Activated CD8-positive, alpha-beta memory T cell treated with anti-CD3 and anti-CD28 coated beads, Interleukin-2, amount 50 U/mL, for 48 hours (primary cell): Measurements from ENCODE around the gene SLC9A5.

Experiments used
- DNase-seq: peaks from one replicate; pipeline ENCODE4 v3.0.0-alpha.2; 2020

Gene SLC9A5

DNA sequence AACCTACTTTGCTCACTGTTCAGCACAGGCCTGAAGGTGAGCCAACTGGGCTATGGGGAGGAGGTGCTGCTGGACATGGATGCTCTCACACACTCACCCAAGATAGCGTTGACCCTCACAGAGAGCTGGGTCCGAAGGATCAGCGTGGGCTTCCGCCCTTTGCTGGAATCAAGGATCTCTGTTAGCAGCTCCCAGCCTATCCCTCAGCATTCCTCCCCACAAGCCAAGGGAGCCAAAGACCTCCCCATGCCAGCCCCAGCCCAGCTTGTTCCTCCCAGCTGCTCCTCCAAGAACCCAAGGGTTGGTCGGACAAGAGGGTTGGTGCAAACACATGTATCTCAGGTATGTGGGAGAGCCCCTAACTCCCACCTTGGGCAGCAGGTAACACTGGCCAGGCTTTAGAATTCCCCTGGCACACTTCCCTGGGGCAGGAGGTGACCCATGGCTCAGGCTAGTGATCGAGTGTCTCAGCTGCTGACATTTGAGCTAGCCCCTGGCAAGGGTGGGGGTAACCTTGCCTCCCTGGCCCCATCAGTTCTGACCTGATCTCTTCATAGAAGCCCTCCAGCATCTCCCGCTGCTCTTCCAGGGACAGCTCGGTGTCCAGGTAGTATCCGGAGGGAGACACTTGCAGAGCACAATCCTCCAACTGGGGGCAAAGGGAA is 9.8 kb upstream of the SLC9A5 start:
- DNase-seq: no peak

GRCh38 chr16:67240506-67240905 is 8.3 kb upstream of the SLC9A5 start:
- no peak for DNase-seq

DNA sequence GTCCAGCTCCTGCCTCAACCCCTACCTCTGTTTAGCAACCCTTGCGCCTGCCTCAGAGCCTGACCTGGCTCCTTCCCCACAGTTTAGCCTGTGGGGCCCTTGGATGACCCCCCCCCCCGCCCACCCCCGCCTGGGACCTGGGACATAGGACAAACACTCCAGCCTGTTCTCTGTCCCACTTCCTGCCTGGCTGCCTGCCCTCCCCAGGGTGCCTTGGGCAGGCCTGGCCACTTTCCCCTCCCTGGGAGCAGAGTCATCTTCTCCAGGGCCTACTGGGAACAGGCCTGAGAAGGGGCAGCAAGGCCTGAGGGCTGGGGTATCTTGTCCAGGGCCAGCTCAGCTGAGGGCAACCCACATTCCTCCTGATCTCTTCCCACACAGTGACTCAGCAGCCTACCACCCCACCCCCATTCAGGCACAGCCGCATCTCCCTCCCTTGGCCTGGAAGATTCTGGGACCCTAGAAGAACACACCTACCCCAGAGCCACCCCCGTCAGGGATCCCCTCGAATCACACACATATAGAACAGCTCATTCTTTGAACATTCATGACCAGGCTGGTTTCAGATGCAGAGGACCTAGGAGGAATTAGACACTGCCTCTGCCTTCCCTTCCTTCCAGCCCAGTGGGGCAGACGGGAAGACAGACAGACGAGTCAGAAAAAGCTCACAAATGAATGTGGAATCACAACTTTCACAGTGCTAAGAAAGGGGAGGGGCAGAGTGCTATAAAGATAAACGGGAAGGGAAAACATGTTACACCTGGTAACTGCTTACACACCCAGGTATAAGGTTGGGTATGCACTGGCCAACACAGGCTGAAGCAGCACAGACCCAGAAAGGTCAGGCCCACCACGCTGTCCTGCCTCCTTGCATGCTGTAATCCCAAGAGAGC is 7.5 kb upstream of the SLC9A5 start:
- no peak for DNase-seq

GRCh38 chr16:67242138-67242730 is 6.5 kb upstream of the SLC9A5 start:
- DNase-seq: no peak

- DNase-seq: no peak
These were observed 5.3 kb upstream of the SLC9A5 start for GRCh38 chr16:67243481-67243880.

- peak; percentile 83 for DNase-seq
These were observed 4.2 kb upstream of the SLC9A5 start for GRCh38 chr16:67244387-67245185.

DNA sequence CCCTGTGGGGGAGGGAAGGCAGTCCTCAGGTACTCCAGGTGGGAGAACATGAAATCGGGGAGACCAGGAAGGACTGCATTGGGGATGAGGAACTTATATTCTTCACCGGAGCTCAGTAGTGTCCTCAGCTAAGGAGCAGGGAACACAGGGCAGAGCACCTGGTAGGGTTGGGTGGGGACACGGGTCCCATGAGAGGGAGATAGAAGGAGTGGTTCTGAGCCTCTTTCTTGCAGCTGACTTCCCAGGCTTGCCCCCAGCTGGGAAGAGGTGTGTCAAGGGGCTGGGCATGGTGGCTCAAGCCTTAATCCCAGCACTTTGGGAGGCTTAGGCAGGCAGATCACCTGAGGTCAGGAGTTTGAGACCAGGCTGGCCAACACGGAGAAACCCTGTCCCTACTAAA is 3.6 kb upstream of the SLC9A5 start:
- no peak for DNase-seq

DNA sequence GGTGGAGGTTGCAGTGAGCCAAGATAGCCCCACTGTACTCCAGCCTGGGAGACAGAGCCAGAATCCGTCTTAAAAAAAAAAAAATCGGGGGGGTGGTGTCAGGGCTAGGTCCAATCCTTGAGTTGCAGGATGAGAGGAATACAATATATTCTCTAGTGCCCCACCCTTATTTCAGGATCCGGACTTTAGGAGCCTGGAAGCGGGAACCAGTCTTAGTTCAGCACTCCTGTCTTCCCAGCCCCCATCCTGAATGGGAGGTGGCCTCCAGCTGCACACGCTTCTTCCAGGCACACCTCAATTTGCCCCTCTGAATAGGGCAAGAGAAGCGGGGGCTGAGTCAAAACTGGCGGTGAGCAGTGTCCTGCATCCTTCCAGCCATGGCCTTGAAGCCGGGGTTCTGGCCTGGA is 3.1 kb upstream of the SLC9A5 start:
- DNase-seq: no peak

GRCh38 chr16:67246081-67246755 is 2.6 kb upstream of the SLC9A5 start:
- peak; percentile 86 for DNase-seq

- DNase-seq: no peak
These were observed 2.0 kb upstream of the SLC9A5 start for GRCh38 chr16:67246756-67247191.

DNA sequence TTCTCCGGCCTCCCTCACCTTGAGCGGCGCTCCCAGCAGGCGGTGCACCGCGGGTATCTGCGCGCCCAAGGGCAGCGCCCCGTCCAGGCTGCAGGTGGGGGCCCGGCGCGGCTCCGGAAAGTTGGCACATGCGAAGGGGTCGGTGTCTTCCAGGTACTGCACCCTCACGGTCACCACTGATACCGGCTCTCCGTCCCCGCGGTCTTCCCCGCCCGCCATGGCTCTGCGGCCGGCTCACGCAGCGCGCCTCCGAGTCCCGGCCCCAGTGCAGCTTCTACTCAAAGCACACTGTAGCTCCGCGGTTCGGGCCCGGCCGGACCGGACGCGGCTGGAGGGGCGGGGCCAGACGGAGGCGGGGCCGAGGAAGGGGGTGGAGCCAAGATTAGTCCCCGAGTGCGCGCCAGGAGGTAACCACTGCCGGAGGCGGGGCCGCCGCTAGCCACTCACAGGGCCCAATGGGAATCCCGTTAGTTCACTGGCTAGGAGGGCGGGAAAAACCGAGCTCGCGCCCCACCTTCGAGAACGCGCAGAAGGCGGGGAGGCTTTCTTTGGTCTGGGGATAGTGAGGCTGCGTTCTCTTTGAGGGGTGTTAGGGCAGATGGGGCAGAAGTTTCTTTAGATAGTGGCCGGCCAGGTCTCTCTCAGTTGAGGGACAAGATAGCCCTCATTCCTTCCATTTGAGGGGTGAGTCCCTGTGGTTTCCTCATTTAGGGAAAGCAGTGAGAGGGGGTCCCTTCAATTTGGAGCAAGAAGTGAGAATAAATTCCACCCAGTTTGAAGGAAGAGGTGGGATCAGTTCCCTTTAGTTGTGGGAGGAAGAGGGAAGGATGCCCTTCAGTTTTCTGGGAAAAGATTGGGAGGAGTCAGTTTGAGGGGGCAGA is 1.3 kb upstream of the SLC9A5 start, which contains the start of gene FHOD1:
Gene FHOD1, minus strand, starts transcription at position 290 of the 881 bp plus-strand sequence. Its CDS starts 71 bp downstream, at position 219.
- DNase-seq: peak; percentile 100

- DNase-seq: no peak
These were observed 742 bp upstream of the SLC9A5 start for GRCh38 chr16:67248073-67248400.

DNA sequence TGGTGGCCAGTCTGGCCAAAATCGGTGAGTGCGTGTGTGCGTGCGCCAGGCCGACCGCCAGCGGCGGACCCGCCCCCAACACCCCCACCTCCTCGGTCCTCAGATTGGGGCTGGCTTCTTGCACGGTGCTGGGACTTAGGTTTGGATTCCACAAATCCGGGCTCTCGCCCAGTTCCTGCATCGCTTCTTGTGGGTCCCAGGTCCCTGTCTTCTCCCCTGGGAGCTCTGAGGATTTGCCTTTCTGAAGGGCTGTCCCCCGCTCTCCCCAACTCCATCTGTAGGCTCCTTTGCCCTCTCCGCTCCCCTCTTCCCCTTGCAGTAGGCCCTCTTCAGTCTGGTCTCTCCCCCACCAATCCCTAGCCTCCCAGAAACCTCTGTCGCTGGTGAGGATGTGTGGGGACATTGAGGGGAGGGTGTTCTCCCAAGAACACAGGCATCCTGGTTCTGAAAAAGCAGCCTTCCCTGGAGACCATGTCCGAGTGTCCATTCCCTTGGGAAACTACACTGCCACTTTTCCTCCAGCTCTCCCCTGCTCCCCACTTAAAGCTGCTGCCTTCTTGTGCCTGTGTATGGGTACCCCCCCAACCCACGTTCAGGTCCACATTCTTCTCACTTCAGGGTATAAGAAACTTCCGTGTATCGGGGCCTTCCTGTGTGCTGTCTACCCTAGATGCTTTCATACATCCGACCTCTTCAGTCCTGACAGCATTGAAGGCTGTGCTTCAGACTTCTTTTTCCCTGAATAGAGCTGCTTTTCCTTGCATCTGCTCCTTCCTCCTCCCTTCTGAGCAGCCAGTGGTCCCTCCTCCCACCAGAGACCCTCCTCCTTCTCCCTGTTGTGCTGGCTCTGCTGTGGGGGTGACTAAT is 632 bp downstream of the SLC9A5 start:
- no peak for DNase-seq

GRCh38 chr16:67250045-67250327 is 1.2 kb downstream of the SLC9A5 start:
- no peak for DNase-seq

DNA sequence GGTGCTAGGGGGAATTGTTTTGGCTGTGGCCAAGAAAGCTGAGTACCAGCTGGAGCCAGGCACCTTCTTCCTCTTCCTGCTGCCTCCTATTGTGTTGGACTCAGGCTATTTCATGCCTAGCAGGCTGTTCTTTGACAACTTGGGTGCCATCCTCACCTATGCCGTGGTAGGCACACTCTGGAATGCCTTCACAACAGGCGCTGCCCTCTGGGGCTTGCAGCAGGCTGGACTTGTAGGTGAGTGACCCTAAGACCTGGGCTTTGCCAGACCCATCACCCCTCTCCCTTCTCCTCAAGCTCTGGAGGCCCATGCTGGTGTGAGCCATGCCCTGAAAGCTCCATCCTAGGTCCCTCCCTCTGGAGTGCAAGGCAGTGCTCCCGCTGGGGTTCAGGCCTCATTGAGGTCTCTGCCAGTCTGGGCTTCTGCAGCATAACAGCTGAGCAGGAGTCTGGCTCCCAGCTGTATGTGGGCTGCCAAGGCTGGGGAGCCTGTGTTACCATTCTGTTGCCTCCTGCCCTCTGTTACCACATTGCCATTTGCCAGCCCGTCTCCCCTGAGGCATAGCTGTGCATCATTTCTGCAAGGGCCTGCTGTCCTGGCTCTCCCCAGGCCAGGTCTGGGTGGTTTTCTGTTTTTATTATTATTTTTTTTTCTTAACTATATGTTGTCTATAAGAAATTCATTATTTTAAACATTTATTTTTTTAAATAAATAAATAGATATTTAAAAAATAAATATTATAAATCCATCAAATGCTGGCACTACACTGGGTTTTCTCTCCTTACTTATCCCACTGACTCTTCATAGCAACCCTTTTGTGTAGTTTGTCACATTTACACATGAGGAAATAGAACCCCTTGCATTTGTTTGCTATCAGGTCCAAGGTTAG is 4.1 kb downstream of the SLC9A5 start:
- no peak for DNase-seq

DNA sequence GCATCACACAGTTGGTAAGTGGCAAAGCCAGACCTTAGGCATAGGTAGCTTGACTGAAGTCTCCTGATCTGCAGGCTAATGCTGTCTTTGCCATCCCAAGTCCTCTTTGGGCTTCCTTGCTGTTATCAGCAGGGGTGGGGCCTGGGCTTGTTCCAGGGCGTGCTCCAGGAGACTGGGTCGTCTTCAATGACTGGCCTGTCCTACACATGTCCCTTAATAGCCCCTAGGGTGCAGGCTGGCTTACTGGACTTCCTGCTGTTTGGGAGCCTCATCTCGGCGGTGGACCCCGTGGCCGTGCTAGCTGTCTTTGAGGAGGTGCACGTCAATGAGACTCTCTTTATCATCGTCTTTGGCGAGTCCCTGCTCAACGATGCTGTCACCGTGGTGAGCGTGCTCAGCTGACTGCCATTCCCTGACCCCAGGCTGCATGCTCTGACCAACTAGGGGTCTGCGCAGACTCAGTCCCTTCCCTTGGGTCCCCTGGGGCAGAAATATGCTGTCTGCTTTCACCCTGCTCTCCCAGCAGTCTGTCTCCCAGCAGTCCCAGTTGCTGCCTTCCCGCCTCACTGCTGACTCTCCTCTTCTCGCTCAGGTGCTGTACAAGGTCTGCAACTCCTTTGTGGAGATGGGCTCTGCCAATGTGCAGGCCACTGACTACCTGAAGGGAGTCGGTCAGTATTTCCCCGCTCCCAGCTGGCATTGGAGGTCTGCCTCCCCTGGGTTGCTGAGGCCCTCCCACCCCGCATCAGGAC is 6.2 kb downstream of the SLC9A5 start:
- no peak for DNase-seq

- no peak for DNase-seq
These were observed 6.9 kb downstream of the SLC9A5 start for GRCh38 chr16:67255553-67256221.

DNA sequence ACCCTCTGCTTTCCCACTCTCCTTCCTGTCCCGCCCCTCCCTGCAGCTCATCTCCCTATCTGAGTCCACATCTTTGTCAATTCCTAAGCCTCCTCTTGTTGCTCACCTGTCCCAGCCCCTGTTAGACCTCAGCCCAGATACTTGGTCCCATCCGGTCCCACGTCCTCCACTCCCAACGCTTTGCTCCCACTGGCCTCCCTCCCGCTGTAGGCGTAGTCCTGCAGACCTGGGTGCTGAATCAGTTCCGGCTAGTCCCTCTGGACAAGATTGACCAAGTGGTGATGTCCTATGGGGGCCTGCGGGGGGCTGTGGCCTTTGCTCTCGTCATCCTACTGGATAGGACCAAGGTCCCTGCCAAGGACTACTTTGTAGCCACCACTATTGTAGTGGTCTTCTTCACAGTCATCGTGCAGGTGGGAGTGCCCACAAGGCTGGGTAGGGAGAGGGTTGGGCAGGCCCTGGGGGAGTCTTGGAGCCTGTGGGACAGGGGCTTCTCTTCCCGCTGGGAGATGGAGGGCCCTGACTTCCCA is 8.0 kb downstream of the SLC9A5 start:
- DNase-seq: no peak
